Activated CD8-positive, alpha-beta T cell treated with anti-CD3 and anti-CD28 coated beads, Interleukin-2, amount 10 ng/mL, durations not matched to agents 7 days and 5 days (primary cell): ENCODE measurements around the gene COPG2. TPM values are rescaled to one million over a fixed set of nuclear protein-coding genes. Genes with fewer than 3 reads are reported as not detected.

Source experiments
- ATAC-seq: fragments of 150-1000 bp; cut with Tn5 transposase; one replicate; pipeline ENCODE4 v1.10.0; 2021; ENCODE audit warnings: moderate library complexity
- CTCF ChIA-PET: fragments of 350-600 bp; sonication (Branson Sonifier 250); formaldehyde crosslinking; loops from one replicate; lab custom pipeline; 2021; ENCODE audit warnings: antibody characterized with exemption; lab: Charles Lee
- POLR2A ChIA-PET: fragments of 350-600 bp; sonication (Branson Sonifier 250); formaldehyde crosslinking; loops from one replicate; lab custom pipeline; 2021; ENCODE audit warnings: antibody characterized with exemption; lab: Charles Lee
- DNase-seq: peaks from one replicate; pipeline ENCODE4 v3.0.0-alpha.2; 2020
- H3K27ac Mint-ChIP-seq: one replicate; pipeline ENCODE4 v1.8.0; 2021; ENCODE audit warnings: mild to moderate bottlenecking, mixed read lengths
- H3K27me3 Mint-ChIP-seq: one replicate; pipeline ENCODE4 v1.8.0; 2021; ENCODE audit warnings: low read depth, mixed read lengths
- H3K36me3 Mint-ChIP-seq: one replicate; pipeline ENCODE4 v1.8.0; 2021; ENCODE audit warnings: low read depth, mixed read lengths
- H3K4me1 Mint-ChIP-seq: one replicate; pipeline ENCODE4 v1.8.0; 2021; ENCODE audit warnings: low read depth, mixed read lengths
- H3K4me3 Mint-ChIP-seq: one replicate; pipeline ENCODE4 v1.8.0; 2021; ENCODE audit warnings: mild to moderate bottlenecking, mixed read lengths
- H3K9me3 Mint-ChIP-seq: one replicate; pipeline ENCODE4 v1.8.0; 2022; ENCODE audit warnings: mixed read lengths; ENCODE audit not compliant: insufficient read depth
- total RNA-seq, 2 experiments: library from RNA; stranded (reverse); gene quantifications; one replicate each; pipeline ENCODE4 v1.2.3, GENCODE V29; 2021

The COPG2 gene
- total RNA-seq, 2 experiments from 2014 or later = 14.1 to 14.6 TPM

GRCh38 chr7:130478991-130479390, 189.6 kb downstream of the COPG2 start:
- no peak for ATAC-seq
- Mint-ChIP-seq H3K27me3 (peaks cover 14% of the 10 kb centered on the region), H3K27ac (no peak overlapping the region), H3K4me3 (no peak overlapping the region), H3K36me3 (no peaks in the 10 kb centered on the region), H3K4me1 (no peaks in the 10 kb centered on the region), H3K9me3 (no peaks in the 10 kb centered on the region)
- CTCF ChIA-PET = interaction anchor here (0.6 kb wide), 1 partner anchor 27 kb away, joined by 3 read pairs; no protein-coding TSS in a partner anchor
- POLR2A ChIA-PET = interaction anchor here (0.6 kb wide), 1 partner anchor 12 kb away, joined by 3 read pairs; no protein-coding TSS in a partner anchor
- no peak for DNase-seq

- H3K27ac Mint-ChIP-seq = no peak overlapping the region
- no peak for ATAC-seq
- H3K36me3 Mint-ChIP-seq = no peaks in the 10 kb centered on the region
- H3K9me3 Mint-ChIP-seq = no peaks in the 10 kb centered on the region
- ChIA-PET POLR2A (no interaction called here), CTCF (interaction anchor here (2.5 kb wide), 1 partner anchor 11 kb away, joined by 8 read pairs; no protein-coding TSS in a partner anchor)
- no peak overlapping the region for H3K4me3 Mint-ChIP-seq
- H3K4me1 Mint-ChIP-seq = peaks cover 2% of the 10 kb centered on the region
- peaks cover 4% of the 10 kb centered on the region for H3K27me3 Mint-ChIP-seq
- no peak for DNase-seq
Measured at GRCh38 chr7:130476297-130477150, 192.0 kb downstream of the COPG2 start.

GRCh38 chr7:130475776-130476175, 192.8 kb downstream of the COPG2 start:
- Mint-ChIP-seq H3K4me3 (no peak overlapping the region), H3K9me3 (no peaks in the 10 kb centered on the region), H3K27ac (no peak overlapping the region), H3K36me3 (no peaks in the 10 kb centered on the region), H3K4me1 (peaks cover 2% of the 10 kb centered on the region), H3K27me3 (peaks cover 4% of the 10 kb centered on the region)
- ATAC-seq = no peak
- ChIA-PET POLR2A (no interaction called here), CTCF (interaction anchor here (2.5 kb wide), 1 partner anchor 11 kb away, joined by 8 read pairs; no protein-coding TSS in a partner anchor)
- no peak for DNase-seq

GRCh38 chr7:130473876-130474275, 194.7 kb downstream of the COPG2 start:
- H3K4me1 Mint-ChIP-seq = peaks cover 8% of the 10 kb centered on the region
- H3K9me3 Mint-ChIP-seq = no peaks in the 10 kb centered on the region
- DNase-seq = no peak
- H3K27ac Mint-ChIP-seq = no peak overlapping the region
- no peaks in the 10 kb centered on the region for H3K36me3 Mint-ChIP-seq
- POLR2A ChIA-PET = no interaction called here
- ATAC-seq = no peak
- CTCF ChIA-PET = interaction anchor here (1.4 kb wide), 1 partner anchor 12 kb away, joined by 3 read pairs; no protein-coding TSS in a partner anchor
- no peak overlapping the region for H3K4me3 Mint-ChIP-seq
- H3K27me3 Mint-ChIP-seq = peaks cover 2% of the 10 kb centered on the region

- POLR2A ChIA-PET = no interaction called here
- no peak for DNase-seq
- Mint-ChIP-seq H3K27me3 (peaks cover 2% of the 10 kb centered on the region), H3K27ac (no peak overlapping the region), H3K4me1 (peaks cover 8% of the 10 kb centered on the region), H3K4me3 (no peak overlapping the region), H3K9me3 (no peaks in the 10 kb centered on the region), H3K36me3 (no peaks in the 10 kb centered on the region)
- ATAC-seq = no peak
- CTCF ChIA-PET = interaction anchor here (0.8 kb wide), 1 partner anchor 278 kb away, joined by 3 read pairs; no protein-coding TSS in a partner anchor
Measured at GRCh38 chr7:130473289-130473688, 195.3 kb downstream of the COPG2 start.

- peaks cover 8% of the 10 kb centered on the region for H3K4me1 Mint-ChIP-seq
- DNase-seq (no peak), ATAC-seq (no peak)
- no peaks in the 10 kb centered on the region for H3K36me3 Mint-ChIP-seq
- no peaks in the 10 kb centered on the region for H3K9me3 Mint-ChIP-seq
- POLR2A ChIA-PET = no interaction called here
- no peak overlapping the region for H3K4me3 Mint-ChIP-seq
- CTCF ChIA-PET = interaction anchor here (1.0 kb wide), 1 partner anchor 360 kb away, joined by 3 read pairs; no protein-coding TSS in a partner anchor
- no peak overlapping the region for H3K27ac Mint-ChIP-seq
- H3K27me3 Mint-ChIP-seq = peaks cover 2% of the 10 kb centered on the region
Measured at GRCh38 chr7:130471974-130472373, 196.6 kb downstream of the COPG2 start.

- peaks cover 8% of the 10 kb centered on the region for H3K4me1 Mint-ChIP-seq
Measured at GRCh38 chr7:130468612-130469011, 199.9 kb downstream of the COPG2 start.

GRCh38 chr7:130463553-130464434, 204.8 kb downstream of the COPG2 start:
- no peak for ATAC-seq

More at GRCh38 chr7:130468612-130469011, 199.9 kb downstream of the COPG2 start:
- DNase-seq = no peak
- ChIA-PET POLR2A (no interaction called here), CTCF (no interaction called here)
- no peak overlapping the region for H3K27ac Mint-ChIP-seq
- H3K4me3 Mint-ChIP-seq = no peak overlapping the region
- H3K27me3 Mint-ChIP-seq = no peaks in the 10 kb centered on the region
- H3K36me3 Mint-ChIP-seq = no peaks in the 10 kb centered on the region
- ATAC-seq = no peak
- no peaks in the 10 kb centered on the region for H3K9me3 Mint-ChIP-seq

GRCh38 chr7:130461272-130461671, 207.3 kb downstream of the COPG2 start:
- Mint-ChIP-seq H3K27ac (no peak overlapping the region), H3K36me3 (peaks cover 14% of the 10 kb centered on the region), H3K4me1 (peaks cover 12% of the 10 kb centered on the region), H3K27me3 (no peaks in the 10 kb centered on the region), H3K9me3 (peaks cover 20% of the 10 kb centered on the region), H3K4me3 (no peak overlapping the region)
- ATAC-seq (no peak), DNase-seq (no peak)
- ChIA-PET POLR2A (no interaction called here), CTCF (interaction anchor here (1.3 kb wide), 1 partner anchor 13 kb away, joined by 3 read pairs; no protein-coding TSS in a partner anchor)

More at GRCh38 chr7:130463553-130464434, 204.8 kb downstream of the COPG2 start:
- H3K4me1 Mint-ChIP-seq = peaks cover 3% of the 10 kb centered on the region
- CTCF ChIA-PET = interaction anchor here (0.7 kb wide), 1 partner anchor 23 kb away, joined by 3 read pairs; no protein-coding TSS in a partner anchor
- no peak for DNase-seq
- H3K4me3 Mint-ChIP-seq = no peak overlapping the region
- H3K9me3 Mint-ChIP-seq = peaks cover 14% of the 10 kb centered on the region
- H3K36me3 Mint-ChIP-seq = peaks cover 11% of the 10 kb centered on the region
- no peaks in the 10 kb centered on the region for H3K27me3 Mint-ChIP-seq
- POLR2A ChIA-PET = no interaction called here
- H3K27ac Mint-ChIP-seq = no peak overlapping the region

GRCh38 chr7:130458257-130458656, 210.3 kb downstream of the COPG2 start:
- Mint-ChIP-seq H3K4me1 (peaks cover 14% of the 10 kb centered on the region), H3K27ac (peak overlapping the region; percentile 75), H3K9me3 (peaks cover 20% of the 10 kb centered on the region), H3K27me3 (no peaks in the 10 kb centered on the region), H3K4me3 (peak overlapping the region; percentile 51), H3K36me3 (peaks cover 14% of the 10 kb centered on the region)
- CTCF ChIA-PET = interaction anchor here (0.6 kb wide), 1 partner anchor 70 kb away, joined by 3 read pairs; no protein-coding TSS in a partner anchor
- ATAC-seq = peak; percentile 90
- no peak for DNase-seq
- POLR2A ChIA-PET = interaction anchor here (1.4 kb wide), 1 partner anchor 64 kb away, joined by 5 read pairs; no protein-coding TSS in a partner anchor
